H1 (cell line): ENCODE measurements around the gene ZNF337.

Source experiments
- CEBPB ChIP-seq: IDR thresholded peaks from 2 replicates; pipeline ENCODE4 v1.6.1; 2012; ENCODE audit warnings: low read depth, low read length
- CTCF ChIP-seq, 3 experiments: IDR thresholded peaks; 1 replicate in 2 of 3; 2 replicates in 1 of 3; pipeline versions ENCODE4 v1.5.1 to v1.6.1; 2011; ENCODE audit warnings: low read length in 3 of 3, mild to moderate bottlenecking in 3 of 3, inconsistent platforms in 2 of 3, low read depth in 1 of 3, moderate library complexity in 1 of 3; ENCODE audit not compliant: insufficient read depth in 1 of 3; ENCODE audit errors: control extremely low read depth in 1 of 3
- EP300 ChIP-seq, 2 experiments: IDR thresholded peaks; 1 replicate in 1 of 2; 2 replicates in 1 of 2; pipeline ENCODE4 v1.6.1; 2011 to 2012; ENCODE audit warnings: low read depth in 2 of 2, low read length in 2 of 2, mild to moderate bottlenecking in 2 of 2, borderline replicate concordance in 1 of 2, inconsistent platforms in 1 of 2, moderate library complexity in 1 of 2
- JUN ChIP-seq: IDR thresholded peaks from 2 replicates; pipeline ENCODE4 v1.6.1; 2011; ENCODE audit warnings: low read depth, mild to moderate bottlenecking, improper control_type of control experiment, low read length
- JUND ChIP-seq: IDR thresholded peaks from 2 replicates; pipeline ENCODE4 v1.6.1; 2011; ENCODE audit warnings: mild to moderate bottlenecking, improper control_type of control experiment, low read length
- POLR2AphosphoS5 ChIP-seq: IDR thresholded peaks from 2 replicates; pipeline ENCODE4 v1.6.1; 2011; ENCODE audit warnings: low read depth, low read length
- RAD21 ChIP-seq, 2 experiments: IDR thresholded peaks in 1 of 2; conservative IDR thresholded peaks in 1 of 2; 2 replicates each; pipeline ENCODE4 v1.6.1; 2011; ENCODE audit warnings: low read depth in 2 of 2, low read length in 2 of 2, improper control_type of control experiment in 1 of 2, inconsistent platforms in 1 of 2, mild to moderate bottlenecking in 1 of 2, moderate library complexity in 1 of 2
- RFX5 ChIP-seq: IDR thresholded peaks from 2 replicates; pipeline ENCODE4 v1.6.1; 2011; ENCODE audit warnings: low read depth, low read length, improper control_type of control experiment, borderline replicate concordance
- RXRA ChIP-seq: IDR thresholded peaks from 2 replicates; pipeline ENCODE4 v1.6.1; 2011; ENCODE audit warnings: low read depth, mild to moderate bottlenecking, low read length, moderate library complexity; ENCODE audit not compliant: insufficient read depth
- SIN3A ChIP-seq, 2 experiments: IDR thresholded peaks in 1 of 2; conservative IDR thresholded peaks in 1 of 2; 2 replicates each; pipeline ENCODE4 v1.6.1; 2011 to 2012; ENCODE audit warnings: low read length in 2 of 2, improper control_type of control experiment in 1 of 2, low read depth in 1 of 2, mild to moderate bottlenecking in 1 of 2
- SRF ChIP-seq: IDR thresholded peaks from 2 replicates; pipeline ENCODE4 v1.6.1; 2011; ENCODE audit warnings: mild to moderate bottlenecking, low read depth, low read length, moderate library complexity

GRCh38 chr20:25659999-25660398, 36.7 kb downstream of the ZNF337 start:
- no peak for TF ChIP-seq CTCF (IDR thresholded peaks at IDR 0.05; ENCODE audit: control extremely low read depth in 1 of 3, insufficient read depth in 1 of 3, low read depth in 1 of 3, low read length in 3 of 3)
- TF ChIP-seq CEBPB = no peak
- TF ChIP-seq RXRA = no peak
- TF ChIP-seq RAD21 (IDR thresholded peaks at IDR 0.05 in 1 of 2, conservative IDR thresholded peaks at IDR 0.05 in 1 of 2; ENCODE audit: low read depth in 2 of 2, low read length in 2 of 2) = no peak
- TF ChIP-seq JUN = no peak
- TF ChIP-seq SIN3A (conservative IDR thresholded peaks at IDR 0.05 in 1 of 2, IDR thresholded peaks at IDR 0.05 in 1 of 2; ENCODE audit: low read depth in 1 of 2, low read length in 2 of 2) = no peak
- TF ChIP-seq EP300 (IDR thresholded peaks at IDR 0.05; ENCODE audit: borderline replicate concordance in 1 of 2, low read depth in 2 of 2, low read length in 2 of 2) = no peak
- TF ChIP-seq JUND = no peak
- TF ChIP-seq RFX5 = no peak
- TF ChIP-seq POLR2AphosphoS5 = no peak
- no peak for TF ChIP-seq SRF
